GM13977 (cell line): Measurements from ENCODE around the gene NEIL1.
"Not testable (repeated sequence)": the region's sequence is repeated elsewhere in the genome, so short reads cannot be mapped to it uniquely, and the experiment has no call there.

Experiments
- DNase-seq: peaks from one replicate; pipeline ENCODE4 v3.0.0; 2012; ENCODE audit warnings: low spot score
- in situ Hi-C: fragments of 300-500 bp; cut with MboI; formaldehyde crosslinking; loops from one replicate; pipeline ENCODE4 v1.12.0; 2022; ENCODE audit warnings: low sequenced_read_pairs, low pct_unique_long_range_greater_than_20kb, mixed read lengths, inconsistent platforms; ENCODE audit not compliant: unreplicated experiment
- TF ChIP-seq, protein P1 (sequence below): IDR thresholded peaks from 2 replicates; pipeline ENCODE4 v1.5.1; 2012; ENCODE audit warnings: mild to moderate bottlenecking, control low read depth; ENCODE audit not compliant: insufficient read depth; ENCODE audit errors: extremely low read depth, missing control alignments

Gene NEIL1

GRCh38 chr15:75348034-75348561 is 1.3 kb downstream of the NEIL1 start:
- peak; percentile 55 for DNase-seq
- TF ChIP-seq, protein P1, sequence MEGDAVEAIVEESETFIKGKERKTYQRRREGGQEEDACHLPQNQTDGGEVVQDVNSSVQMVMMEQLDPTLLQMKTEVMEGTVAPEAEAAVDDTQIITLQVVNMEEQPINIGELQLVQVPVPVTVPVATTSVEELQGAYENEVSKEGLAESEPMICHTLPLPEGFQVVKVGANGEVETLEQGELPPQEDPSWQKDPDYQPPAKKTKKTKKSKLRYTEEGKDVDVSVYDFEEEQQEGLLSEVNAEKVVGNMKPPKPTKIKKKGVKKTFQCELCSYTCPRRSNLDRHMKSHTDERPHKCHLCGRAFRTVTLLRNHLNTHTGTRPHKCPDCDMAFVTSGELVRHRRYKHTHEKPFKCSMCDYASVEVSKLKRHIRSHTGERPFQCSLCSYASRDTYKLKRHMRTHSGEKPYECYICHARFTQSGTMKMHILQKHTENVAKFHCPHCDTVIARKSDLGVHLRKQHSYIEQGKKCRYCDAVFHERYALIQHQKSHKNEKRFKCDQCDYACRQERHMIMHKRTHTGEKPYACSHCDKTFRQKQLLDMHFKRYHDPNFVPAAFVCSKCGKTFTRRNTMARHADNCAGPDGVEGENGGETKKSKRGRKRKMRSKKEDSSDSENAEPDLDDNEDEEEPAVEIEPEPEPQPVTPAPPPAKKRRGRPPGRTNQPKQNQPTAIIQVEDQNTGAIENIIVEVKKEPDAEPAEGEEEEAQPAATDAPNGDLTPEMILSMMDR: no peak
- in situ Hi-C loops: no loop called here

DNA sequence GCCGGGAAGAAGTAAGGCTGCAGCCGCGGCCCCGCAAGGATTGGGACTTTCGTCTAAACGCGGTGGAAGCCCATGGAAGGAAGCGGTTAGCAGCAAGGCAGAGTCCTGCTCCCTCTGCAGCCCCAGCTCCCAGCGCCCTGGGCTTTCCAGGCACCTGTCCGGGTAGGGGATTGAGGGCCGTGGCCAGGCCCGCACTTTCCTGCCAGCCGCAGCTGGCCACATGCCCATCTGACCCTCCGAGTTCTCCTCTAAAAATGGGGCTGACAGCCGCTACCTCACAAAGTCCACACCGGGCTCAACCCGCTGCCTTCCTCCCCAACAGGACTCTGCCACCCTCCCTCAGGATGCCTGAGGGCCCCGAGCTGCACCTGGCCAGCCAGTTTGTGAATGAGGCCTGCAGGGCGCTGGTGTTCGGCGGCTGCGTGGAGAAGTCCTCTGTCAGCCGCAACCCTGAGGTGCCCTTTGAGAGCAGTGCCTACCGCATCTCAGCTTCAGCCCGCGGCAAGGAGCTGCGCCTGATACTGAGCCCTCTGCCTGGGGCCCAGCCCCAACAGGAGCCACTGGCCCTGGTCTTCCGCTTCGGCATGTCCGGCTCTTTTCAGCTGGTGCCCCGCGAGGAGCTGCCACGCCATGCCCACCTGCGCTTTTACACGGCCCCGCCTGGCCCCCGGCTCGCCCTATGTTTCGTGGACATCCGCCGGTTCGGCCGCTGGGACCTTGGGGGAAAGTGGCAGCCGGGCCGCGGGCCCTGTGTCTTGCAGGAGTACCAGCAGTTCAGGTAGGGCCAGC is 1.9 kb downstream of the NEIL1 start:
- in situ Hi-C loops: no loop called here
- peak; percentile 25 for DNase-seq
- TF ChIP-seq, protein P1: no peak

DNA sequence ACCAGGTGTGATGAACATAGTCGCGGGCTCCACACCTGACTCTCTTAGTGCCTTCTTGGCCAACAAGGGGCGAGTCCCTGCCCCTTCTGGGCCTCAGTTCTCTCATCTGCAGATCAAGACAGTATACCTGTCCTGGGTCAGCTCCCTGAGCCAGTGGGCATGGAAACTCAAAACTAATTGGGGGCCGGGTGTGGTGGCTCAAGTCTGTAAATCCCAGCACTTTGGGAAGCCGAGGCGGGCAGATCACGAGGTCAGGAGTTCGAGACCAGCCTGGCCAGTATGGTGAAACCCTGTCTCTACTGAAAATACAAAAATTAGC is 2.5 kb downstream of the NEIL1 start:
- in situ Hi-C loops, DNase-seq: not testable (repeated sequence)

GRCh38 chr15:75349851-75350588 is 3.2 kb downstream of the NEIL1 start:
- TF ChIP-seq, protein P1: no peak
- in situ Hi-C loops: loop anchor here (25.0 kb wide), 1 partner anchor 287 kb away; the partner anchor contains the start of genes IMP3, SNUPN and SNX33
- DNase-seq: peak; percentile 71

GRCh38 chr15:75350601-75351361 is 3.9 kb downstream of the NEIL1 start:
- DNase-seq: no peak
- TF ChIP-seq, protein P1: no peak
- in situ Hi-C loops: loop anchor here (25.0 kb wide), 1 partner anchor 287 kb away; the partner anchor contains the start of genes IMP3, SNUPN and SNX33

- DNase-seq: no peak
- TF ChIP-seq, protein P1: no peak
- in situ Hi-C loops: loop anchor here (25.0 kb wide), 1 partner anchor 285 kb away; the partner anchor contains the start of genes IMP3, SNUPN and SNX33
Observed at GRCh38 chr15:75352186-75353080, 5.6 kb downstream of the NEIL1 start.
